Muscle layer of colon (tissue), 2 donors: ENCODE measurements around the gene NAT10.

ENCODE experiments used
- H3K27ac ChIP-seq: one replicate; pipeline ENCODE4 v1.7.0; 2013; ENCODE audit warnings: low read depth, mild to moderate bottlenecking, low read length, moderate library complexity
- H3K27me3 ChIP-seq, 2 donors: one replicate each; pipeline ENCODE4 v1.7.0; 2013; ENCODE audit warnings: low read length in 2 of 2, mild to moderate bottlenecking in 2 of 2; ENCODE audit not compliant: insufficient read depth in 2 of 2, control insufficient read depth in 1 of 2
- H3K36me3 ChIP-seq: one replicate; pipeline ENCODE4 v1.7.0; 2013; ENCODE audit warnings: mild to moderate bottlenecking, low read length; ENCODE audit not compliant: insufficient read depth
- H3K4me1 ChIP-seq: one replicate; pipeline ENCODE4 v1.7.0; 2013; ENCODE audit warnings: mild to moderate bottlenecking, low read length; ENCODE audit not compliant: insufficient read depth
- H3K4me3 ChIP-seq, 2 donors: one replicate each; pipeline ENCODE4 v1.7.0; 2013; ENCODE audit warnings: low read length in 2 of 2, low read depth in 1 of 2, mild to moderate bottlenecking in 1 of 2, moderate library complexity in 1 of 2
- H3K9ac ChIP-seq: one replicate; pipeline ENCODE4 v1.7.0; 2013; ENCODE audit warnings: low read length
- H3K9me3 ChIP-seq: one replicate; pipeline ENCODE4 v1.7.0; 2013; ENCODE audit warnings: mild to moderate bottlenecking, low read length
- donor health status: abdominal sarcoma.
- donor health status: Adenocarcinoma of cecum.

Gene NAT10

DNA sequence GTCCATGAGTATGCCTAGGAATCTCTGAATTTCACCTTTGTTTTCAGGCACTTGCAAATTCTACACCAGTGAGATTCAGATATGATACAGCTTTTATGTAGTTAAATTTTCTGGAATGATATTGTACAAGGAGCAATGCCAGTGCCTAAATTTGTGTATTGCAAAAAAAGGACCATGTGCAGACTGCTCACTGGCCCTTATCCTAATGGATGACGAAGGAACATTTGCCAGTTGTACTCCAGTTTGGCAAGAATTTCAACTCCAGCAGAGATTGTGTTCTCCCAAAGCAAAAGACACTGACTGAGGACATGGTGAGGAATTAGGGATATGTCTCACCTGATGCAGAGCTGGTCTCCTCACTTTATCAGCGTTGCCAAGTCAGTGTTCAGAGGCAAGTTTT lies 8.6 kb downstream of the NAT10 start:
- H3K36me3 ChIP-seq: peaks cover 93% of the 10 kb centered on the region
- H3K4me3 ChIP-seq: no peak overlapping the region
- no peak overlapping the region for H3K27ac ChIP-seq
- no peaks in the 10 kb centered on the region for H3K9me3 ChIP-seq
- no peaks in the 10 kb centered on the region for H3K4me1 ChIP-seq
- H3K9ac ChIP-seq: no peak overlapping the region
- H3K27me3 ChIP-seq: no peaks in the 10 kb centered on the region

DNA sequence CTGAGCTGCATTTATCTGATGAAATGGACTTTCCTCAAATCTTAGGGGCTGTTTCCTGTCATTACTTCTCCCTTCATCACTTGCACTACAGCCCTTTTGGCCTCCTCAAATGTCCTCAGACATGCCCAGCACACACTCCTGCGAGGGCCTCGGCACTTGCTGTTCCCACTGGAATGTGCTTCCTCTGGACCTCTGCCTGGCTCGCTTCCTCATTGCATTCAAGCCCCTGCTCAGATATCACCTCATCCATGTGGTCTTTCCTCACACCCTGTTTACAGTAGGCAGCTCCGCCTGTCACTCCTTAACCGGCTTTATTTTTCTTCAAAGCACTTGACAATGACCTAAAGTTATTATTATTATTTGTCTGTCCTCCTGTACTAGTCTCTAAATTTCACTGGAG lies 9.0 kb downstream of the NAT10 start:
- H3K9me3 ChIP-seq: no peaks in the 10 kb centered on the region
- no peak overlapping the region for H3K27ac ChIP-seq
- H3K9ac ChIP-seq: no peak overlapping the region
- H3K27me3 ChIP-seq: no peaks in the 10 kb centered on the region
- H3K4me1 ChIP-seq: no peaks in the 10 kb centered on the region
- H3K36me3 ChIP-seq: peaks cover 93% of the 10 kb centered on the region
- H3K4me3 ChIP-seq: no peak overlapping the region

DNA sequence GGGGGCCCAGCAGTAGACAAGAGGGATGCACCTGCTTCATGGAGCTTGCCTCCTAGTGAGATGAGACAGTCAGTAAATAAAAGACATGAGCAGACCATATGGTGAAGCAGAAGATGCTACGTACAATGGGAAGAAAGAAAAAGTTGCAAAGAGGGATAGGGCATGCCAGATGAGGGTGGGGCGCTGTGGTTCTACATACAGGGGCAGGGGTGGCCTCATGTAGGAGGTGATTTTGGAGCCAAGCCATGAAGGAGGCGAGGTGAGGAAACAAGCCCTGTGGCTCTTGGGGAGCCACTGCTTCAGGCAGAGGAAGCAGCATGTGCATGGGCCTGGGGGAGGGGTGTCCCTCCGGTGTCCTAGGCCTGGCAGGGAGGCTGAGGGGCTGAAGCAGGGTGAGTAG lies 15.2 kb downstream of the NAT10 start:
- Histone ChIP-seq H3K4me1 (no peaks in the 10 kb centered on the region), H3K9ac (no peak overlapping the region), H3K36me3 (peaks cover 81% of the 10 kb centered on the region), H3K4me3 (no peak overlapping the region), H3K27ac (no peak overlapping the region), H3K27me3 (no peaks in the 10 kb centered on the region), H3K9me3 (no peaks in the 10 kb centered on the region)

DNA sequence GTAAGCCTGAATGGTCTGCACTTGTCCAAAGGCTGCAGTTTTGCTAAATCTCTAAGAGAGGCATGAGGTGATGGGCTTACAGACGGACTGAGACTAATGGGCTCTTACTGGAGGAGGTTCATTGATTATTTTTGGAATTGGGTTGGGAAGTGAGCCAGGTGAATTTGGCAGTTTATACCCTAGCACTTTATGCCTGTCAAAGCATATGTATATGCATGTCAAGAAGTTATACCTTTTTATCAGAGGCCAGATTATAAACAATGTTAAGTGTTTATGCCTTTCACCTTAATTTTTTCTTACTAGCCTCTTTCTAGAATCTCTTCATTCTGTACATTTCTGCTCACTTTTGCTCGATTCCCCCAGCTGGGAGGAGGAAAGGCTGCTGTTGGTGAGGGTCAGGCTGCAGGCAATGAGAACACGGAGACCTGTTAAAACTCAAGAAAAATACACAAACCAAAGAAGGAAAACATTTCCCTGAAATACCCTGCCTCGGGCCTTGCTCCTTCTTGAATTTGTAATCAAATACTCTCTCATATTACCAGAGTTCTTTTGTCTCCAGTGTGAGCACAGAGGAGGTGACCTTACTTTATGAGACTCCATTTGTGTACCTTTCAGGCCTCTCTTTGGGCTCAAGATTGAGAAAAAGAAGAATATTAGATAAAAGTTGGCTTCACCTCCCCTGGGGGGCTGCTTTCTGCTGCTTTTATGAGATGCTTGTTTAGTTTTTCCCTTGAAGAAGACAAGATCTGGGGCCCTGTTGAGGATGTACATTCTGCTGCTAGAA lies 19.6 kb downstream of the NAT10 start:
- no peaks in the 10 kb centered on the region for H3K9me3 ChIP-seq
- peaks cover 65% of the 10 kb centered on the region for H3K36me3 ChIP-seq
- no peak overlapping the region for H3K4me3 ChIP-seq
- no peaks in the 10 kb centered on the region for H3K4me1 ChIP-seq
- H3K27ac ChIP-seq: no peak overlapping the region
- H3K27me3 ChIP-seq: no peaks in the 10 kb centered on the region
- H3K9ac ChIP-seq: no peak overlapping the region

DNA sequence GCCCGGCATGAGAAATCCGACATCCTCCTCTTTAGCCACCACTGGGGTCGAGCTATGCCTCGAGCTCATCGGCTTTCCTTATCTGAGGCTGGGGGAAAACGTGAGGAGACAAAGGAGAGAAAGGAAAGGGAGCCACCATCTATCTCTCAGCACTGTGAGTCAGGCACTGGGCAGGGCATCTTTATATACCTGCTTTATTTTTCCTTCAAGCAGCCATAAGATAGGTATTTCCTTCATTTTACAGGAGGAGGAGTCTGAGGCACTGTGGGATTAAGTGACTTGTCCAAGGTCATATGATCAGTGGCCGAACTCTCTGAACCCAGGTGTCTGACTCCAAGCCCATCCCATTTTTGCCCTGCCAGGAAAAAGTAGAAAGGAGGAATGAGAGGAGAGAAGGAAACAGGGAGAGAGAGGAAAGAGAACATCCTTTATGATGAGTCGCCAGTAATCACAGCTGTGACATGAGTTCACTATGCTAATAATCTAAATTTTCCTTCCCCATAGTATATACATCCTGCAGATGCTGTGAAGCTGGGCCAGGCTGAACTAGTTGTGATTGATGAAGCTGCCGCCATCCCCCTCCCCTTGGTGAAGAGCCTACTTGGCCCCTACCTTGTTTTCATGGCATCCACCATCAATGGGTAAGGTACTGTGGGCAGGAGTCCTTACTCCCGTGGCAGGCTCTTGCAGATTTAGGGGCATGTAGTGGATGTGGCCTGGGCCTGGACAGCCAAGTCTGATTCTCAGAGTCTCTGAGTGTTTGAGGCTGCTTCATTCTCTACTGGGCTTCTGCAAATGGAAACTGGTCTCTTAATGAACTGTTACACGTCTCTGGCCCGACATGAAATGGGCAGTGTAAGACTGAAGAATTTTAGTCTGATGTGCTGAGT lies 21.8 kb downstream of the NAT10 start:
- Histone ChIP-seq H3K4me1 (no peaks in the 10 kb centered on the region), H3K27ac (no peak overlapping the region), H3K27me3 (no peaks in the 10 kb centered on the region), H3K4me3 (no peak overlapping the region), H3K9me3 (no peaks in the 10 kb centered on the region), H3K36me3 (peaks cover 70% of the 10 kb centered on the region), H3K9ac (no peak overlapping the region)

DNA sequence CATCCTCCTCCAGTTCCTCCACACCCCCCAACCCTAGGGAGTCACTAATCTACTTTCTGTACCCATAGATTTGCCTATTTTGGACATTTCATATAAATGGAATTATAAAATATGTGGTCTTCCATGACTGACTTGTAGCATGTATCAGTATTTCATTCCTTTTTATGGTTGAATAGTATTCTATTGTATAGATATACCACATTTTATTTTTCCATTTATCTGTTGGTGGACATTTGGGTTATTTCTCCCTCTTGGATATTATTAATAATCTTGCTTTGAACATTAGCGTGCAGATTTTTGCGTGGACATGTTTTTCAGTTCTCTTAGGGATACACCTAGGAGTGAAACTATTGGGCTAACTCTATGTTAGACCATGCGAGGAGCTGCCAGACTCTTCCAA lies 23.4 kb downstream of the NAT10 start:
- H3K36me3 ChIP-seq: peaks cover 70% of the 10 kb centered on the region

DNA sequence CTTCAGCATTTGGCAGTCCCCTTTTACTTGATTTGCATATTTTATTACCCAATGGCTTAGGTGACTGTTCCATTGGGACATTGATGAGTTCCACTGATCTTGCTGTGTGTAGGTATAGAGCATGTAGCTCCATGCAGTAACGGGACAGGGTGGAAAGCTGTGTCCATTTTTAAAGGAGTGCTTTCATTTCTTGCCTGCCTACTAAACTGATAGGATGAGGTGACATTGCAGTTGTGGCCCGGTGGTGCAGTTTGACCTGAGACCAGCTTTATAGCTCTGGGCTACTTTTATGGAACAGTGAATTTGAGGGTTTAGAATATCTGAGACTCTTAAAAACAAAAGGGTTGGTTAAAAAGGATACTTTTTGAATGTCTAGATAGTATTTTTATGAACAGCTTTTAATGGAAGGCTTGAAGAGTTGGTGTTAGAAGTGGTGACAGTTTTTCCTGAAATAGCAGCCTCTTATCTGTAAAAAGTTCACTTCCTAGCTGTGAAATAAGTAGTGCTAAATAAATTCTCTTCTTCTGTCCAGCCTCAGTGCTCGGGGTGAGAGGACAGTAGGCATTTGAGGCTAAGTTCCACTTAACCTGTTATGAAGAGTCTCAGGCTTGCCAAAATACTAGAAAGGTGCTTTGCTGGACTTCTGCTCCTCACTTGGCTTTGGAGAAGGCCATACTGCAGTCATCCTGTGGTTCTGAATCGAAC lies 27.0 kb downstream of the NAT10 start:
- Histone ChIP-seq H3K9ac (no peak overlapping the region), H3K27ac (no peak overlapping the region), H3K9me3 (no peaks in the 10 kb centered on the region), H3K4me1 (no peaks in the 10 kb centered on the region), H3K27me3 (no peaks in the 10 kb centered on the region), H3K4me3 (no peak overlapping the region), H3K36me3 (peaks cover 73% of the 10 kb centered on the region)

More for the DNA sequence above, 23.4 kb downstream of the NAT10 start:
- no peaks in the 10 kb centered on the region for H3K4me1 ChIP-seq
- no peaks in the 10 kb centered on the region for H3K9me3 ChIP-seq
- no peak overlapping the region for H3K27ac ChIP-seq
- H3K4me3 ChIP-seq: no peak overlapping the region
- no peak overlapping the region for H3K9ac ChIP-seq
- no peaks in the 10 kb centered on the region for H3K27me3 ChIP-seq

DNA sequence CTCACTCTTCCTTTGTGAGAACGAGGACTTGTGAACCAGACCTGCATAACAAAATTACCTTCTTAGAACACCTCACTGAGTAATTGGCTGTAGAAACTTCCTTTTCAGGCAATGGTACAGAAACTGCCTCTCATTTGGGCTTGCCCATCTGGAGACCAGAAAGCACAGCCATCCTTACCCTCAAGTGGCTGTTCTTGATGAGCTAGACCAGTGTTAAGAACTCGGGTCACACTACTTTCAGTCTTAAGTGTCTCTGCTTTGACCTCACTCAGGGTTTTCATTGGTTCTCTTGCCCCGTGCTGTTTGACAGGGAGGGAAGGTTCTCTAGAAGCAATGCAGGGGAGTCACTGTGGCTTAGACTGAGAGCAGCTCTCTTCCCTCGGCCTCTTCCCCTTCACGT lies 29.3 kb downstream of the NAT10 start:
- peaks cover 85% of the 10 kb centered on the region for H3K36me3 ChIP-seq
- no peaks in the 10 kb centered on the region for H3K9me3 ChIP-seq
- no peaks in the 10 kb centered on the region for H3K27me3 ChIP-seq
- H3K27ac ChIP-seq: no peak overlapping the region
- H3K9ac ChIP-seq: no peak overlapping the region
- H3K4me1 ChIP-seq: no peaks in the 10 kb centered on the region
- H3K4me3 ChIP-seq: no peak overlapping the region

DNA sequence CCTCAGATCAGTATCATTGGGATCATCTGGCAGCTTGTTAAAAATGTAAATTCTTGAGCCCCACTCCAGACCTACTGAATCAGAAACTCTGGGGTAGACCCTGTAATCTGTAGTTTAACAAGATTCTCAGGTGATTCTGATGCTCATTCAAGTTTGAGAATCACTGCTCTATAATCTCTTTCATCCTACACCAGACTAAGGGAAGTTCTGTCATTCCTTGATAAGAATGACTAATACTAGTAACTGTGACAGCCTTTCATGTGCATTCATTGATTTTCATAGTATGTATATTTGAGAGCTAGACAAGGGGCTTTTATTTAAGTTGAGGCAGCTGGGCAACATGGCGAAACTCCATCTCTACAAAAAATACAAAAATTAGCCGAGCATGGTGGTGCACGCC lies 30.0 kb downstream of the NAT10 start:
- H3K27me3 ChIP-seq: no peaks in the 10 kb centered on the region
- no peak overlapping the region for H3K9ac ChIP-seq
- H3K36me3 ChIP-seq: peaks cover 85% of the 10 kb centered on the region

DNA sequence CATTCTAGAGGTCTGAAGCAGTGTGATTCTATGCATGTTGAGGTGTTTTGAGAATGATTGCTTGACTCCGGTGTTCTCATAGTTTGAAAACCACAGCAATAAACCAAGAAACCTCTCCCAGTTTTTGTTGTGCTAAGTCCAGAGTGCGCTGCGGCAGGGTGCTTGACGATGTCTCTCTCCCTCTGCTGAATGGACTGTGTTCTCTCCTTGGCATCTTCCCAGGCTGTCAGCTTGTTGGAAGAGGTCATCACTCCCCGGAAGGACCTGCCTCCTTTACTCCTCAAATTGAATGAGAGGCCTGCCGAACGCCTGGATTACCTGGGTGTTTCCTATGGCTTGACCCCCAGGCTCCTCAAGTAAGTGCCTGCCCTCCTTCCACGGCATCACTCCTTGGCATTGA lies 31.0 kb downstream of the NAT10 start:
- H3K9ac ChIP-seq: no peak overlapping the region
- H3K9me3 ChIP-seq: no peaks in the 10 kb centered on the region
- H3K36me3 ChIP-seq: peaks cover 86% of the 10 kb centered on the region

More for the DNA sequence above, 30.0 kb downstream of the NAT10 start:
- H3K9me3 ChIP-seq: no peaks in the 10 kb centered on the region
- H3K4me1 ChIP-seq: no peaks in the 10 kb centered on the region
- no peak overlapping the region for H3K4me3 ChIP-seq
- H3K27ac ChIP-seq: no peak overlapping the region

DNA sequence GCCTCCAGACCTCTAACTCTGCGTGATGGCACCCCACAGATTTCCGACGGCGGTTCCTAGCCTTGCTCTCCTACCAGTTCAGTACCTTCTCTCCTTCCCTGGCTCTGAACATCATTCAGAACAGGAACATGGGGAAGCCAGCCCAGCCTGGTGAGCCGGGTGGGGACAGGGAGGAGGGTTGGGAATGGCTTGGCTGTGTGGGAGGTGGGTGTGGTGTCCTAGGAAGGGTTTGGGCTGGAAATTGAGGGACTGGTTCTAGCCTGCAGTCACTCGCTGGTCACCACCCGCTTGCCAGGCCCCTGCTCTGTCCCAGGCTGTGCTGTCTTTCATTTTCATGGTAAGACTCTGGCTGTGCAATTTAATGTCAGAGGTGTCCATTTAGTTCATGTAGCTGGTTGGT lies 33.9 kb downstream of the NAT10 start:
- Histone ChIP-seq H3K4me1 (no peaks in the 10 kb centered on the region), H3K9me3 (no peaks in the 10 kb centered on the region), H3K27ac (no peak overlapping the region), H3K36me3 (peaks cover 89% of the 10 kb centered on the region), H3K27me3 (no peaks in the 10 kb centered on the region), H3K4me3 (no peak overlapping the region), H3K9ac (no peak overlapping the region)

More for the DNA sequence above, 31.0 kb downstream of the NAT10 start:
- Histone ChIP-seq H3K4me3 (no peak overlapping the region), H3K27me3 (no peaks in the 10 kb centered on the region), H3K4me1 (no peaks in the 10 kb centered on the region), H3K27ac (no peak overlapping the region)
